Measurements from ENCODE around the gene RPRD1B.

Gene RPRD1B

DNA sequence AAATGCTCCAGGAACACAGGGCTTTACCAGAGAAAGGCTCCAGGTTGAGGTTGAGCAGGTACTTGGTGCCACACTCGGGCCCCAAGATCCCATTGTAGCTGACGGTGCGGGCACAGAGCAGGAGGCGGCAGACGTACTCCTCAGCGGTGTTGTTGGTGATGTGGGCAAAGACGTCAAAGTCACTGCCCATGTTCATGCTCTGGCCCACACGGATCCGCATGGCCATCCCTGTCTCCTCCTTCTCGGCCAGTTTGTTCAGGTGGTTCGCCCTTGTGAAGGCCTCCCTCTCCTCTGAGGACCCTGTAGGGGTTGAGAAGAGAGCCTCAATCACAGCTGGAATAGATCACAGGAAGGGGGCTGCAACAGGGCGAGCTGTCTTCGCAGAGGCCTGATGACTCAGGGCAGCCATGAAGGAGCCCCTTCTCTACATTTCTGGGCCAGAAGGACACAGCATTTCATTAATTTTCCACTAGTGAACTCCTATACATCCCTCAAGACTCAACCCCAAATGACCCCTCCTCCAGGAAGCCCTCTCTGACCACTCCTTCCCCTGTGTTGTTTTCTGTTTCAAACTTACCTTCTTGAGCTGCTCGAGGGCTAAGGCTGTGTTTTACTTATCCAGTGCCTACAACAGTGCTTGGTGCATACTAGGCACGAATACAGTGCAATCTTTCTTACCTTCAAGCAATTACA is 104.7 kb downstream of the RPRD1B start:
- no peak for DNase-seq

DNA sequence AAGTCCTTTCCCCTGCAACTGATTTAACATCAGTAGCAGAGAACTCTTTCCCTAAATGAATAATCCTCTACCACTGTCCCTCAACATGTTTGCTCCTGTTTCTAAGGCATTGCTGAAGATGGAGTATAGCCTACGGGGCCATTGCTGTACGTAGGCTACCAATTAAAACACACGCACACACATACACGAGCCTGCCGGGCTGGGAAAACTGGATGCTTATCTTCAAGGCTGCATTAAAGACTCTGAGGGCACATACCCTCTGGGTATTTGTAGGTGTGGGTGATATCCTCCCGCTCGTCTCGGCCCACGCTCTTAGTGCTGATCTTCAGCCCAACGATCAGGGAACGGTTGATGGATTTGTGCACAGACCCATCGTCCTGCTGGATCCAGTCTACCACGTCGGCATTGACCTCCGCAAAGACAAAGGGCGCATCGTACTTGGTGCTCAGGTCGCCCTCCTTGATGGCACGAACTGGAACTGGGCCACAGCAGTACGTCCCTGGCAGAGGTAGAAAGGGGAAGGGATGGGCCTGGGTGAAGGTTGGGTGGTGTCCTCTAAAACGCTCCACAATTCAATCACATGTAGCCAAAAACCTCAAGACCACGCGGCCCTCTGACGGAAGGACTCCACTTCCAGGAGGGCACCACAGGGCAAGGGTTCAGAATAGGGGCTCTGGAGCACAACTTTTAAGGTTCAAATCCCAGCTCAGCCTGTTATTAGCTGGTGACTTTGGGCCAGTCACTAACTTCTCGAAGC is 105.8 kb downstream of the RPRD1B start:
- DNase-seq: no peak

GRCh38 chr20:38139977-38140753 is 106.6 kb downstream of the RPRD1B start:
- no peak for DNase-seq

GRCh38 chr20:38141204-38141888 is 107.8 kb downstream of the RPRD1B start:
- DNase-seq: no peak

Measured in OCI-M1 (cell line).